ENCODE data around the gene BDH1.

DNA sequence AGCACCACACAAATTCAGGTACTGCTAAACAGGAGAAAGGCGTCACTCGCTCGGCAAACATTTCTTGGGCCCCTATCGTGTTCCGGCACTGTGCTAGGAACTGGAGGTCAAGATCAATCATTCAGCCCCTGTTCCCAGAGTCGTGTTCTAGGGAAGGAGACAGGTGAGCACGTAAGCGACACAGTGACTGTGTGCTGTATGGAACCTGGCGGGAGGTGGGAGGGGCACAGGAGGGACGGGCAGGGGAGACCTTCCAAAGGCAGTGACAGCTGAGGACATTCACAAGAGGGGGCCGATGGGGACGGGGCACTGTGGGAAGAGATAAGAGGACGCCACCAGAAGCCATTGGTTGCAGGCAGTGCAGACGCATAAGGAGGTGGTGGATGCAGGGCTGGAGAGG is 32.2 kb downstream of the BDH1 start:
- TF ChIP-seq, protein P1, sequence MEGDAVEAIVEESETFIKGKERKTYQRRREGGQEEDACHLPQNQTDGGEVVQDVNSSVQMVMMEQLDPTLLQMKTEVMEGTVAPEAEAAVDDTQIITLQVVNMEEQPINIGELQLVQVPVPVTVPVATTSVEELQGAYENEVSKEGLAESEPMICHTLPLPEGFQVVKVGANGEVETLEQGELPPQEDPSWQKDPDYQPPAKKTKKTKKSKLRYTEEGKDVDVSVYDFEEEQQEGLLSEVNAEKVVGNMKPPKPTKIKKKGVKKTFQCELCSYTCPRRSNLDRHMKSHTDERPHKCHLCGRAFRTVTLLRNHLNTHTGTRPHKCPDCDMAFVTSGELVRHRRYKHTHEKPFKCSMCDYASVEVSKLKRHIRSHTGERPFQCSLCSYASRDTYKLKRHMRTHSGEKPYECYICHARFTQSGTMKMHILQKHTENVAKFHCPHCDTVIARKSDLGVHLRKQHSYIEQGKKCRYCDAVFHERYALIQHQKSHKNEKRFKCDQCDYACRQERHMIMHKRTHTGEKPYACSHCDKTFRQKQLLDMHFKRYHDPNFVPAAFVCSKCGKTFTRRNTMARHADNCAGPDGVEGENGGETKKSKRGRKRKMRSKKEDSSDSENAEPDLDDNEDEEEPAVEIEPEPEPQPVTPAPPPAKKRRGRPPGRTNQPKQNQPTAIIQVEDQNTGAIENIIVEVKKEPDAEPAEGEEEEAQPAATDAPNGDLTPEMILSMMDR (IDR thresholded peaks at IDR 0.05; ENCODE audit: low read length): no peak
- TF ChIP-seq EZH2 (optimal IDR thresholded peaks at IDR 0.05; ENCODE audit: low read depth, low read length) (no peak), EZH2phosphoT487 (IDR thresholded peaks at IDR 0.05; ENCODE audit: low read length) (no peak)

Measured in MM.1S (cell line).